IMR-90 (cell line): ENCODE data around the gene SLC9A7. TPM values are rescaled to one million over a fixed set of nuclear protein-coding genes. Genes with fewer than 3 reads are reported as not detected.

Source experiments
- ATAC-seq: fragments of 200-7000 bp; cut with Tn5 transposase; 2 replicates; pipeline ENCODE4 v1.9.1; 2020; ENCODE audit warnings: low read depth, mild to moderate bottlenecking, moderate library complexity
- BruUV-seq: library from RNA; stranded (reverse); fragments of 400-500 nt; replicated peaks from 2 replicates; lab custom pipeline; 2021; lab: Mats Ljungman, UMichigan
- CTCF ChIA-PET: fragments of 300-600 bp; formaldehyde crosslinking; extraction: SDS; loops from one replicate; lab custom pipeline; 2021; ENCODE audit warnings: antibody characterized with exemption; lab: Yijun Ruan, JAX
- POLR2A ChIA-PET: fragments of 300-600 bp; sonication (Branson Sonifier 250); formaldehyde crosslinking; loops from one replicate; lab custom pipeline; 2022; ENCODE audit warnings: antibody characterized with exemption; ENCODE audit not compliant: unreplicated experiment; lab: Charles Lee
- DNase-seq: peaks from one replicate; pipeline ENCODE4 v3.0.0; 2013
- H2AFZ ChIP-seq: replicated peaks from 2 replicates; pipeline ENCODE3; 2013; ENCODE audit warnings: low read length, mild to moderate bottlenecking; ENCODE audit not compliant: poor library complexity
- H2AK5ac ChIP-seq: 2 replicates; pipeline ENCODE4 v1.6.1; 2013; ENCODE audit warnings: low read depth, low read length, inconsistent platforms
- H2AK9ac ChIP-seq: replicated peaks from 2 replicates; pipeline ENCODE3; 2013; ENCODE audit warnings: mild to moderate bottlenecking, low read depth, low read length, moderate library complexity; ENCODE audit not compliant: poor library complexity
- H2BK120ac ChIP-seq: 2 replicates; pipeline ENCODE4 v1.6.1; 2013; ENCODE audit warnings: low read depth, low read length, inconsistent platforms
- H2BK15ac ChIP-seq: 3 replicates; pipeline ENCODE4 v1.6.1; 2013; ENCODE audit warnings: low read depth, low read length, inconsistent platforms
- H2BK20ac ChIP-seq: 2 replicates; pipeline ENCODE4 v1.6.1; 2013; ENCODE audit warnings: low read depth, mild to moderate bottlenecking, inconsistent platforms, low read length, moderate library complexity
- H2BK5ac ChIP-seq: 2 replicates; pipeline ENCODE4 v1.6.1; 2013; ENCODE audit warnings: mild to moderate bottlenecking, low read depth, low read length, inconsistent platforms; ENCODE audit not compliant: poor library complexity, severe bottlenecking
- H3K14ac ChIP-seq: replicated peaks from 2 replicates; pipeline ENCODE4 v1.6.1; 2013; ENCODE audit warnings: low read depth, low read length, inconsistent platforms
- H3K18ac ChIP-seq: 2 replicates; pipeline ENCODE4 v1.6.1; 2013; ENCODE audit warnings: low read depth, low read length, control low read depth
- H3K23ac ChIP-seq: 2 replicates; pipeline ENCODE4 v1.6.1; 2013; ENCODE audit warnings: low read depth, low read length, inconsistent platforms
- H3K27ac ChIP-seq: 2 replicates; pipeline ENCODE4 v1.5.1; 2013; ENCODE audit warnings: mild to moderate bottlenecking, control low read depth, low read length; ENCODE audit not compliant: insufficient read depth
- H3K27me3 ChIP-seq: 2 replicates; pipeline ENCODE4 v1.6.1; 2013; ENCODE audit warnings: low read length; ENCODE audit not compliant: control insufficient read depth, insufficient read depth
- H3K36me3 ChIP-seq: 2 replicates; pipeline ENCODE4 v1.6.1; 2013; ENCODE audit warnings: low read length, mixed read lengths; ENCODE audit not compliant: control insufficient read depth, insufficient read depth
- H3K4ac ChIP-seq: 2 replicates; pipeline ENCODE4 v1.6.1; 2013; ENCODE audit warnings: low read depth, low read length, inconsistent platforms
- H3K4me1 ChIP-seq: 2 replicates; pipeline ENCODE4 v1.6.1; 2013; ENCODE audit warnings: low read length, mixed read lengths; ENCODE audit not compliant: control insufficient read depth, insufficient read depth
- H3K4me2 ChIP-seq: 2 replicates; pipeline ENCODE4 v1.6.1; 2013; ENCODE audit warnings: low read depth, mild to moderate bottlenecking, control low read depth, low read length, moderate library complexity
- H3K4me3 ChIP-seq: 2 replicates; pipeline ENCODE4 v1.5.1; 2013; ENCODE audit warnings: low read depth, mild to moderate bottlenecking, control low read depth, low read length, moderate library complexity; ENCODE audit not compliant: insufficient read depth
- H3K56ac ChIP-seq: 2 replicates; pipeline ENCODE4 v1.6.1; 2013; ENCODE audit warnings: low read length, inconsistent platforms; ENCODE audit not compliant: insufficient read depth; ENCODE audit errors: extremely low read depth
- H3K79me1 ChIP-seq, 2 experiments: 2 replicates each; pipeline ENCODE4 v1.6.1; 2013; ENCODE audit warnings: low read length in 2 of 2, inconsistent platforms in 1 of 2, low read depth in 1 of 2
- H3K9ac ChIP-seq: 2 replicates; pipeline ENCODE4 v1.6.1; 2013; ENCODE audit warnings: low read depth, low read length, control low read depth
- H3K9me1 ChIP-seq: 2 replicates; pipeline ENCODE4 v1.6.1; 2013; ENCODE audit warnings: low read length, inconsistent platforms; ENCODE audit not compliant: insufficient read depth
- H3K9me3 ChIP-seq: 2 replicates; pipeline ENCODE4 v1.6.1; 2013; ENCODE audit warnings: low read length; ENCODE audit not compliant: control insufficient read depth, insufficient read depth
- H4K20me1 ChIP-seq: 2 replicates; pipeline ENCODE4 v1.6.1; 2013; ENCODE audit warnings: low read length, inconsistent platforms; ENCODE audit not compliant: insufficient read depth
- H4K5ac ChIP-seq: 2 replicates; pipeline ENCODE4 v1.6.1; 2013; ENCODE audit warnings: mild to moderate bottlenecking, low read depth, low read length, control low read depth
- H4K8ac ChIP-seq, 2 experiments: 2 replicates each; pipeline ENCODE4 v1.6.1; 2013; ENCODE audit warnings: low read depth in 2 of 2, low read length in 2 of 2, control low read depth in 1 of 2, inconsistent platforms in 1 of 2
- H4K91ac ChIP-seq: 2 replicates; pipeline ENCODE4 v1.6.1; 2013; ENCODE audit warnings: low read depth, low read length, inconsistent platforms; ENCODE audit not compliant: insufficient read depth
- NFE2L2 ChIP-seq: fragments of 150-350 bp; IDR thresholded peaks from 2 replicates; pipeline ENCODE4 v1.6.1; 2016; ENCODE audit warnings: low read depth, mild to moderate bottlenecking, low read length
- RAD21 ChIP-seq: IDR thresholded peaks from 2 replicates; pipeline ENCODE4 v1.6.1; 2012; ENCODE audit warnings: low read length, improper control_type of control experiment
- WGBS, 2 experiments: methylation state at CpG; one replicate each; pipeline versions ENCODE4 v1.1.5 to v1.1.7; 2013; ENCODE audit warnings: missing lambda C conversion rate in 2 of 2; ENCODE audit not compliant: insufficient read length in 1 of 2; ENCODE audit errors: extremely low coverage in 2 of 2; 5-methylcytosine and 5-hydroxymethylcytosine counted together
- dilution Hi-C: fragments of 300-500 bp; cut with HindIII; formaldehyde crosslinking; loops from one replicate; pipeline ENCODE4 v1.14.3; 2018; ENCODE audit warnings: low sequenced_read_pairs; ENCODE audit not compliant: unreplicated experiment
- in situ Hi-C: fragments of 300-500 bp; cut with MboI; formaldehyde crosslinking; loops from 3 replicates; pipeline ENCODE4 v1.14.3; 2019; ENCODE audit warnings: low sequenced_read_pairs, inconsistent platforms, mixed read lengths
- intact Hi-C: fragments of 100-400 bp; cut with micrococcal nuclease; formaldehyde crosslinking; loops from 2 replicates; pipeline ENCODE4 v1.10.0; 2022
- polyA plus RNA-seq, 3 experiments: library from polyadenylated mRNA; depleted of rRNA; stranded (reverse); fragments of >200 nt; gene quantifications; 2 replicates each; pipeline ENCODE4 v1.2.3, GENCODE V29; 2012; ENCODE audit warnings: low replicate concordance in 1 of 3
- total RNA-seq: library from RNA; depleted of rRNA; stranded (reverse); fragments of >200 nt; gene quantifications from 2 replicates; pipeline ENCODE4 v1.2.3, GENCODE V29; 2012

SLC9A7 gene
- total and polyA plus RNA-seq, 2 of the 4 experiments (the other 2 are of a cell fraction): 14.4 to 76.4 TPM

GRCh38 chrX:46673620-46674359 lies 85.1 kb downstream of the SLC9A7 start:
- Histone ChIP-seq H3K56ac (no peak overlapping the region), H3K79me1 (no peaks in the 10 kb centered on the region; a peak in 1 of 4 replicates), H2AK5ac (no peak overlapping the region), H3K9me3 (no peaks in the 10 kb centered on the region), H4K91ac (no peak overlapping the region), H2AFZ (no peak overlapping the region), H2AK9ac (no peak overlapping the region), H3K36me3 (no peaks in the 10 kb centered on the region), H3K9ac (no peak overlapping the region), H4K20me1 (no peaks in the 10 kb centered on the region), H2BK15ac (no peak overlapping the region), H2BK120ac (no peak overlapping the region), H3K4me1 (no peaks in the 10 kb centered on the region), H3K4ac (no peak overlapping the region), H3K4me3 (no peak overlapping the region), H3K27me3 (peaks cover 3% of the 10 kb centered on the region), H2BK20ac (no peak overlapping the region), H4K5ac (no peak overlapping the region), H2BK5ac (no peak overlapping the region), H3K9me1 (peaks cover 3% of the 10 kb centered on the region; the same call in 1 of the 2 replicates), H3K14ac (no peak overlapping the region), H3K23ac (no peak overlapping the region), H3K18ac (no peak overlapping the region), H3K4me2 (no peak overlapping the region), H3K27ac (no peak overlapping the region), H4K8ac (no peak overlapping the region)
- BruUV-seq: no TSS peak
- no CpG with 5 or more reads among the region's 5 CpGs for WGBS, 2 experiments
- in situ Hi-C loops (no loop called here), intact Hi-C loops (no loop called here), dilution Hi-C loops (no loop called here)
- CTCF ChIA-PET: no interaction called here
- ATAC-seq (no peak), DNase-seq (no peak)
- POLR2A ChIA-PET: no interaction called here
- TF ChIP-seq RAD21: no peak
- TF ChIP-seq NFE2L2: no peak
